ENCODE measurements around the gene PFAS. TPM values are rescaled to one million over a fixed set of nuclear protein-coding genes. Genes with fewer than 3 reads are reported as not detected.

The PFAS gene
- total RNA-seq, 4 donors from 2014 or later = 0.75 to 24.9 (median 8.9) TPM

- 94% methylated on average over 21 of the region's 21 CpGs; no CpG with 5 or more reads in 1 of the 2 donors for WGBS, 2 donors (ENCODE audit: low coverage in 1 of 2)
- H3K27ac ChIP-seq = no peak overlapping the region
- no peaks in the 10 kb centered on the region for H3K9me3 ChIP-seq
- peaks cover 0 to 81% (median 36%) of the 10 kb centered on the region in 4 donors for H3K36me3 ChIP-seq
- no peaks in the 10 kb centered on the region for H3K27me3 ChIP-seq
- no peak overlapping the region for H3K4me3 ChIP-seq
- in situ Hi-C loops (cut with MboI; ENCODE audit: low pct_ligation_motif_present in 1 of 4, low pct_unique_long_range_greater_than_20kb in 1 of 4, low sequenced_read_pairs in 3 of 4) (loop anchor here in 1 of 4 donors (10.0 kb wide), 1 partner anchor 70 kb away; no protein-coding TSS in a partner anchor), intact Hi-C loops (cut with DNase I; ENCODE audit: low total_unique reads) (no loop called here)
- H3K4me1 ChIP-seq = no peaks in the 10 kb centered on the region
- TF ChIP-seq EP300 (IDR thresholded peaks at IDR 0.05; ENCODE audit: low read depth) (no peak), POLR2AphosphoS5 (IDR thresholded peaks at IDR 0.05) (no peak), POLR2A (IDR thresholded peaks at IDR 0.05) (no peak)
- TF ChIP-seq, protein P1, sequence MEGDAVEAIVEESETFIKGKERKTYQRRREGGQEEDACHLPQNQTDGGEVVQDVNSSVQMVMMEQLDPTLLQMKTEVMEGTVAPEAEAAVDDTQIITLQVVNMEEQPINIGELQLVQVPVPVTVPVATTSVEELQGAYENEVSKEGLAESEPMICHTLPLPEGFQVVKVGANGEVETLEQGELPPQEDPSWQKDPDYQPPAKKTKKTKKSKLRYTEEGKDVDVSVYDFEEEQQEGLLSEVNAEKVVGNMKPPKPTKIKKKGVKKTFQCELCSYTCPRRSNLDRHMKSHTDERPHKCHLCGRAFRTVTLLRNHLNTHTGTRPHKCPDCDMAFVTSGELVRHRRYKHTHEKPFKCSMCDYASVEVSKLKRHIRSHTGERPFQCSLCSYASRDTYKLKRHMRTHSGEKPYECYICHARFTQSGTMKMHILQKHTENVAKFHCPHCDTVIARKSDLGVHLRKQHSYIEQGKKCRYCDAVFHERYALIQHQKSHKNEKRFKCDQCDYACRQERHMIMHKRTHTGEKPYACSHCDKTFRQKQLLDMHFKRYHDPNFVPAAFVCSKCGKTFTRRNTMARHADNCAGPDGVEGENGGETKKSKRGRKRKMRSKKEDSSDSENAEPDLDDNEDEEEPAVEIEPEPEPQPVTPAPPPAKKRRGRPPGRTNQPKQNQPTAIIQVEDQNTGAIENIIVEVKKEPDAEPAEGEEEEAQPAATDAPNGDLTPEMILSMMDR (IDR thresholded peaks at IDR 0.05) = no peak
- DNase-seq = no peak
These were observed 14.5 kb upstream of the PFAS start for GRCh38 chr17:8234361-8235270.

DNA sequence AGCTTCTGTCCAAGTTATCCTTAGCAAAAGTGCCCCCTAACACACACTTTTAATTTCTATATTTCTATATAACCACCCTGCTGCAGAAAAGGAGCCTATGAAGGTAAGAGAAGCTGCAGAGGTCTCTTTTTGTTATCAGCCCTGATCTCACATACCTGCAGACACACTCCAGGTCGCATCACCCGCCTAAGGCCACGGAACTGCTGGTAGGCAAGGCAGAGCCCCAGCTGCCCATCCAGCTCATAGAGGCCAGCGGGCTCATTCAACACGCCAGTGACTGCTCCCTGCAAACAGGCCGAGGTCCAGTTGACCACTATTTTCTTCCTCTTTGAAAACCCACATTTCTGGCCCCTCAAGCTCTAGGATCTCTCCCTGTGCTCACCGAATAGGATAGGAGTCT is 13.4 kb upstream of the PFAS start:
- intact Hi-C loops (cut with DNase I; ENCODE audit: low total_unique reads) (no loop called here), in situ Hi-C loops (cut with MboI; ENCODE audit: low pct_ligation_motif_present in 1 of 4, low pct_unique_long_range_greater_than_20kb in 1 of 4, low sequenced_read_pairs in 3 of 4) (loop anchor here in 1 of 4 donors (10.0 kb wide), 1 partner anchor 69 kb away; no protein-coding TSS in a partner anchor)
- WGBS, 2 donors (ENCODE audit: low coverage in 1 of 2) = 96 to 100% methylated on average over 1 to 7 of the region's 7 CpGs
- Histone ChIP-seq H3K9me3 (no peaks in the 10 kb centered on the region), H3K36me3 (peaks cover 0 to 76% (median 30%) of the 10 kb centered on the region in 4 donors), H3K4me1 (no peaks in the 10 kb centered on the region), H3K27ac (no peak overlapping the region), H3K4me3 (no peak overlapping the region), H3K27me3 (no peaks in the 10 kb centered on the region)
- no peak for DNase-seq
- no peak for TF ChIP-seq POLR2AphosphoS5 (IDR thresholded peaks at IDR 0.05)
- TF ChIP-seq POLR2A (IDR thresholded peaks at IDR 0.05) = no peak
- TF ChIP-seq EP300 (IDR thresholded peaks at IDR 0.05; ENCODE audit: low read depth) = no peak
- TF ChIP-seq, protein P1 (IDR thresholded peaks at IDR 0.05) = no peak

DNA sequence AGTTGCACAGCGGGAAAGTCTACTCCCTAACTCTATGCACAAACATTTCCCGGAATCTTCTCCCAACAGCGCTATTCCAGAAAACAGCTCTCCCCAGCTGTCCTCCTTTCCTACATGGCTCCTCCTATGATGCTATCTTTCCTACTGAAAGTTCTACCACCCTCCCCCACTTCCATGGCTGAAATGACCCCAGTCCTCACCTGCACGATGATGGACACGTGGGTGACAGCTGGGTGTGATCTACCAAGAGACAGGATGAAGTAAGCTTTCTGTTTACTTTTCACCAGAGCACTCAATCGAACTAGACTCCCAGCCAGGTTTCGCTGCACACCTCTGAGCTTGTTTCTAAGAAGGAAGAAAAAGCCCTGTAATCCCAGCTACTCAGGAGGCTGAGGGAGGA is 11.9 kb upstream of the PFAS start:
- H3K4me3 ChIP-seq = no peak overlapping the region
- in situ Hi-C loops (cut with MboI; ENCODE audit: low pct_ligation_motif_present in 1 of 4, low pct_unique_long_range_greater_than_20kb in 1 of 4, low sequenced_read_pairs in 3 of 4) (loop anchor here in 1 of 4 donors (10.0 kb wide), 1 partner anchor 68 kb away; no protein-coding TSS in a partner anchor), intact Hi-C loops (cut with DNase I; ENCODE audit: low total_unique reads) (no loop called here)
- no peak overlapping the region for H3K27ac ChIP-seq
- H3K27me3 ChIP-seq = no peaks in the 10 kb centered on the region
- H3K36me3 ChIP-seq = peaks cover 0 to 66% (median 20%) of the 10 kb centered on the region in 4 donors
- H3K9me3 ChIP-seq = no peaks in the 10 kb centered on the region
- WGBS, 2 donors (ENCODE audit: low coverage in 1 of 2) = 66 to 85% methylated on average over 4 to 7 of the region's 7 CpGs
- no peaks in the 10 kb centered on the region for H3K4me1 ChIP-seq
- DNase-seq = no peak
- no peak for TF ChIP-seq POLR2A (IDR thresholded peaks at IDR 0.05)
- TF ChIP-seq, protein P1 (IDR thresholded peaks at IDR 0.05) = no peak
- no peak for TF ChIP-seq EP300 (IDR thresholded peaks at IDR 0.05; ENCODE audit: low read depth)
- no peak for TF ChIP-seq POLR2AphosphoS5 (IDR thresholded peaks at IDR 0.05)

- Histone ChIP-seq H3K27ac (no peak overlapping the region), H3K36me3 (peaks cover 0 to 59% (median 15%) of the 10 kb centered on the region in 4 donors), H3K4me1 (no peaks in the 10 kb centered on the region), H3K27me3 (no peaks in the 10 kb centered on the region), H3K9me3 (no peaks in the 10 kb centered on the region), H3K4me3 (no peak overlapping the region)
- TF ChIP-seq, protein P1 (IDR thresholded peaks at IDR 0.05) = no peak
- TF ChIP-seq POLR2AphosphoS5 (IDR thresholded peaks at IDR 0.05) (no peak), EP300 (IDR thresholded peaks at IDR 0.05; ENCODE audit: low read depth) (no peak), POLR2A (IDR thresholded peaks at IDR 0.05) (no peak)
- DNase-seq = no peak
- in situ Hi-C loops (cut with MboI; ENCODE audit: low pct_ligation_motif_present in 1 of 4, low pct_unique_long_range_greater_than_20kb in 1 of 4, low sequenced_read_pairs in 3 of 4) (loop anchor here in 1 of 4 donors (10.0 kb wide), 1 partner anchor 67 kb away; no protein-coding TSS in a partner anchor), intact Hi-C loops (cut with DNase I; ENCODE audit: low total_unique reads) (no loop called here)
- 82 to 100% methylated on average over 1 to 4 of the region's 4 CpGs for WGBS, 2 donors (ENCODE audit: low coverage in 1 of 2)
These were observed 11.2 kb upstream of the PFAS start for GRCh38 chr17:8237886-8238285.

All from transverse colon (tissue), 4 donors.